Ishikawa (cell line): ENCODE data around the gene RAPGEF4.

Source experiments
- CEBPB ChIP-seq: IDR thresholded peaks from 2 replicates; pipeline ENCODE4 v1.6.1; 2012
- FOXM1 ChIP-seq: IDR thresholded peaks from 2 replicates; pipeline ENCODE4 v1.6.1; 2012; ENCODE audit warnings: low read depth, borderline replicate concordance
- NFIC ChIP-seq: IDR thresholded peaks from 2 replicates; pipeline ENCODE4 v1.6.1; 2012
- RAD21 ChIP-seq: IDR thresholded peaks from 2 replicates; pipeline ENCODE4 v1.6.1; 2012; ENCODE audit warnings: low read depth
- TAF1 ChIP-seq: IDR thresholded peaks from 2 replicates; pipeline ENCODE4 v1.6.1; 2012; ENCODE audit warnings: low read depth, mild to moderate bottlenecking
- YY1 ChIP-seq: IDR thresholded peaks from 2 replicates; pipeline ENCODE4 v1.6.1; 2012; ENCODE audit warnings: low read depth
- ZBTB7A ChIP-seq: IDR thresholded peaks from 2 replicates; pipeline ENCODE4 v1.6.1; 2012; ENCODE audit warnings: low read depth
- TF ChIP-seq, protein P1 (sequence below): IDR thresholded peaks from 2 replicates; pipeline ENCODE4 v1.6.1; 2012
- TF ChIP-seq, protein P2 (sequence below): IDR thresholded peaks from 2 replicates; pipeline ENCODE4 v1.6.1; 2012; ENCODE audit warnings: low read depth, mild to moderate bottlenecking

DNA sequence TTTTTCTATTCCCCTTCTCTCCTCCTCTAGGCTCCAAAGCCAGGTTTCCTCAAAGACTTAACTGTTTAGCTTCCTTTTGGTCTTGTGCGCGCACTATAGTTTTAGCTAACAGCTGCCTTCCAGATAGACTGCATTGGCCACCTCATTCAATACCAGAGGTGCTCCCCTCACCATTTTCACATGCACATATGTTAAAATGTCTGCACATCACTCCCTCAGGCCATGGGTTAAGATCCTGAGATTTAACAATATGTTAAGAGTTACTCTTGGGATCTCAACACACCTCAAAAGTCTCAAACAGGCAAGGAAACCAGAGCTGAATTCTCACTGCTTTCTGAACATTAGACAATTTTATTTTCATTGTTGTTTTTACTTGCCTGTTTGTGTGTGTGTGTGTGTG lies 259.2 kb downstream of the RAPGEF4 start:
- TF ChIP-seq ZBTB7A (no peak), FOXM1 (no peak), TAF1 (no peak), RAD21 (no peak), YY1 (no peak), NFIC (no peak), CEBPB (no peak)
- TF ChIP-seq, protein P1, sequence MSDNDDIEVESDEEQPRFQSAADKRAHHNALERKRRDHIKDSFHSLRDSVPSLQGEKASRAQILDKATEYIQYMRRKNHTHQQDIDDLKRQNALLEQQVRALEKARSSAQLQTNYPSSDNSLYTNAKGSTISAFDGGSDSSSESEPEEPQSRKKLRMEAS: no peak
- TF ChIP-seq, protein P2, sequence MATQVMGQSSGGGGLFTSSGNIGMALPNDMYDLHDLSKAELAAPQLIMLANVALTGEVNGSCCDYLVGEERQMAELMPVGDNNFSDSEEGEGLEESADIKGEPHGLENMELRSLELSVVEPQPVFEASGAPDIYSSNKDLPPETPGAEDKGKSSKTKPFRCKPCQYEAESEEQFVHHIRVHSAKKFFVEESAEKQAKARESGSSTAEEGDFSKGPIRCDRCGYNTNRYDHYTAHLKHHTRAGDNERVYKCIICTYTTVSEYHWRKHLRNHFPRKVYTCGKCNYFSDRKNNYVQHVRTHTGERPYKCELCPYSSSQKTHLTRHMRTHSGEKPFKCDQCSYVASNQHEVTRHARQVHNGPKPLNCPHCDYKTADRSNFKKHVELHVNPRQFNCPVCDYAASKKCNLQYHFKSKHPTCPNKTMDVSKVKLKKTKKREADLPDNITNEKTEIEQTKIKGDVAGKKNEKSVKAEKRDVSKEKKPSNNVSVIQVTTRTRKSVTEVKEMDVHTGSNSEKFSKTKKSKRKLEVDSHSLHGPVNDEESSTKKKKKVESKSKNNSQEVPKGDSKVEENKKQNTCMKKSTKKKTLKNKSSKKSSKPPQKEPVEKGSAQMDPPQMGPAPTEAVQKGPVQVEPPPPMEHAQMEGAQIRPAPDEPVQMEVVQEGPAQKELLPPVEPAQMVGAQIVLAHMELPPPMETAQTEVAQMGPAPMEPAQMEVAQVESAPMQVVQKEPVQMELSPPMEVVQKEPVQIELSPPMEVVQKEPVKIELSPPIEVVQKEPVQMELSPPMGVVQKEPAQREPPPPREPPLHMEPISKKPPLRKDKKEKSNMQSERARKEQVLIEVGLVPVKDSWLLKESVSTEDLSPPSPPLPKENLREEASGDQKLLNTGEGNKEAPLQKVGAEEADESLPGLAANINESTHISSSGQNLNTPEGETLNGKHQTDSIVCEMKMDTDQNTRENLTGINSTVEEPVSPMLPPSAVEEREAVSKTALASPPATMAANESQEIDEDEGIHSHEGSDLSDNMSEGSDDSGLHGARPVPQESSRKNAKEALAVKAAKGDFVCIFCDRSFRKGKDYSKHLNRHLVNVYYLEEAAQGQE: no peak
